Psoas muscle (tissue), 8 donors: ENCODE results near the gene FUT3. TPM values are rescaled to one million over a fixed set of nuclear protein-coding genes. Genes with fewer than 3 reads are reported as not detected.

Experiments used
- ATAC-seq, 4 donors: fragments of 200-7000 bp; cut with Tn5 transposase; one replicate each; pipeline ENCODE4 v1.9.1; 2020; ENCODE audit warnings: moderate library complexity in 3 of 4, mild to moderate bottlenecking in 2 of 4
- DNase-seq, 2 donors: peaks; one replicate each; pipeline ENCODE4 v3.0.0-alpha.2; 2020
- H3K27ac ChIP-seq: fragments of 200-600 bp; one replicate; pipeline ENCODE4 v1.8.0; 2022
- H3K27me3 ChIP-seq, 3 donors: fragments of 200-600 bp in 1 of 3; one replicate each; pipeline versions ENCODE4 v1.6.1 to v1.8.0; 2013 to 2022; ENCODE audit warnings: low read length in 2 of 3, mild to moderate bottlenecking in 2 of 3, moderate library complexity in 1 of 3; ENCODE audit not compliant: insufficient read depth in 3 of 3
- H3K36me3 ChIP-seq, 2 donors: fragments of 200-600 bp in 1 of 2; one replicate each; pipeline versions ENCODE4 v1.6.1 to v1.8.0; 2013 to 2022; ENCODE audit warnings: low read depth in 1 of 2, mild to moderate bottlenecking in 1 of 2, moderate library complexity in 1 of 2; ENCODE audit not compliant: insufficient read depth in 1 of 2
- H3K4me1 ChIP-seq: fragments of 200-600 bp; one replicate; pipeline ENCODE4 v1.8.0; 2022
- H3K4me3 ChIP-seq: fragments of 200-600 bp; one replicate; pipeline ENCODE4 v1.8.0; 2022; ENCODE audit warnings: mild to moderate bottlenecking
- H3K9me3 ChIP-seq: fragments of 200-600 bp; one replicate; pipeline ENCODE4 v1.8.0; 2022
- CTCF ChIP-seq: fragments of 200-600 bp; IDR thresholded peaks from one replicate; pipeline ENCODE4 v1.8.0; 2022; ENCODE audit warnings: antibody characterized with exemption
- WGBS, 3 donors: extraction: QIAGEN DNeasy Blood & Tissue Kit; methylation state at CpG; one replicate each; pipeline versions ENCODE4 v1.1.6 to v1.1.7; 2013; 5-methylcytosine and 5-hydroxymethylcytosine counted together
- intact Hi-C, 2 donors: fragments of 100-400 bp; cut with DNase I; formaldehyde crosslinking; loops; one replicate each; pipeline versions ENCODE4 v1.11.0 to v1.14.2; 2022
- polyA plus RNA-seq, 3 donors: library from polyadenylated mRNA; stranded (reverse); fragments of 200-250 nt; gene quantifications; one replicate each; pipeline ENCODE4 v1.2.3, GENCODE V29; 2013
- total RNA-seq, 4 donors: library from RNA; stranded (reverse); fragmentation: NEBNext Ultra II Directional in 2 of 4; extraction: Animal tissue kit (Norgen Biotek cat#: 25700) in 2 of 4; gene quantifications; one replicate each; pipeline versions ENCODE4 v1.2.1 to v1.2.4, GENCODE V29; 2021 to 2023
- donor health status: healthy with polysubstance abuse.
- donor health status: DM: no; HTN: no; CAD: no; lungs with moderate emphysema.
- donor health status: Bipolar disorder and iron deficiency.
- donor health status: healthy.
- donor health status: DM: yes; HTN: yes; CAD: no.
- donor health status: DM: no; HTN: no; CAD: no.
- donor health status: DM: no; HTN: no; CAD: no.
- donor health status: DM: yes; HTN: yes; CAD: no.

FUT3 gene
- total and polyA plus RNA-seq, 7 donors: 0.03 to 0.19 TPM; not detected in 5

- no peaks in the 10 kb centered on the region for H3K36me3 ChIP-seq
- H3K27ac ChIP-seq: no peak overlapping the region
- H3K4me1 ChIP-seq: no peaks in the 10 kb centered on the region
- TF ChIP-seq CTCF: no peak
- 76 to 80% (median 78%) methylated on average over 26 to 31 of the region's 31 CpGs for WGBS, 3 donors
- intact Hi-C loops: no loop called here
- no peak for DNase-seq
- H3K4me3 ChIP-seq: no peak overlapping the region
- peaks cover 0 to 7% (median 4%) of the 10 kb centered on the region in 3 donors for H3K27me3 ChIP-seq
- no peak for ATAC-seq
- H3K9me3 ChIP-seq: no peaks in the 10 kb centered on the region
Observed at GRCh38 chr19:5867201-5868136, 16.2 kb upstream of the FUT3 start.

DNA sequence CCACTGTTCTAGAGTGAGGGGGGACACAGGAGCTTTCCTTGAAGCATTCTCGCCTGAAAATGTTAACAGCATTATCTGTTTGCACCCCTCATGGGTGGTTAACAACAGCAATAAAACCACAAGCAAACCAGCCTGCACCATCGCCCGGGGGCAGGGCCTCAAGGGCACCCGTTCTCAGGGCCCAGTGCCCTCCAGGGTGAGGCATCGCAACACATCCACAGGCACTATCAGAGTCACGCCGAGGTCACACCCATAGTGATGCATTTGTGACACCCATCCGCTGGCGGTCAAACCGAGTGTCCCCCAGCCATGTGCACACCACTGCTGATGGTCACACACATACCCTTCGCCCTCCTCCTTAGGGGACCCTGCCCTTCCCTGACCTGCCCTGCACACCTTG, 14.5 kb upstream of the FUT3 start:
- Histone ChIP-seq H3K4me3 (no peak overlapping the region), H3K4me1 (no peaks in the 10 kb centered on the region), H3K27me3 (peaks cover 0 to 7% (median 4%) of the 10 kb centered on the region in 3 donors), H3K9me3 (no peaks in the 10 kb centered on the region), H3K36me3 (no peaks in the 10 kb centered on the region), H3K27ac (no peak overlapping the region)
- DNase-seq (no peak), ATAC-seq (no peak)
- no peak for TF ChIP-seq CTCF
- 72 to 83% (median 75%) methylated on average over 10 to 11 of the region's 11 CpGs for WGBS, 3 donors
- intact Hi-C loops: no loop called here

- intact Hi-C loops: no loop called here
- no peak for TF ChIP-seq CTCF
- H3K36me3 ChIP-seq: no peaks in the 10 kb centered on the region
- H3K4me3 ChIP-seq: no peak overlapping the region
- DNase-seq (no peak), ATAC-seq (no peak)
- H3K9me3 ChIP-seq: no peaks in the 10 kb centered on the region
- no peaks in the 10 kb centered on the region for H3K4me1 ChIP-seq
- H3K27me3 ChIP-seq: peaks cover 0 to 7% (median 7%) of the 10 kb centered on the region in 3 donors
- 71 to 75% (median 73%) methylated on average over 12 to 14 of the region's 14 CpGs for WGBS, 3 donors
- no peak overlapping the region for H3K27ac ChIP-seq
Observed at GRCh38 chr19:5864725-5865486, 13.7 kb upstream of the FUT3 start.

DNA sequence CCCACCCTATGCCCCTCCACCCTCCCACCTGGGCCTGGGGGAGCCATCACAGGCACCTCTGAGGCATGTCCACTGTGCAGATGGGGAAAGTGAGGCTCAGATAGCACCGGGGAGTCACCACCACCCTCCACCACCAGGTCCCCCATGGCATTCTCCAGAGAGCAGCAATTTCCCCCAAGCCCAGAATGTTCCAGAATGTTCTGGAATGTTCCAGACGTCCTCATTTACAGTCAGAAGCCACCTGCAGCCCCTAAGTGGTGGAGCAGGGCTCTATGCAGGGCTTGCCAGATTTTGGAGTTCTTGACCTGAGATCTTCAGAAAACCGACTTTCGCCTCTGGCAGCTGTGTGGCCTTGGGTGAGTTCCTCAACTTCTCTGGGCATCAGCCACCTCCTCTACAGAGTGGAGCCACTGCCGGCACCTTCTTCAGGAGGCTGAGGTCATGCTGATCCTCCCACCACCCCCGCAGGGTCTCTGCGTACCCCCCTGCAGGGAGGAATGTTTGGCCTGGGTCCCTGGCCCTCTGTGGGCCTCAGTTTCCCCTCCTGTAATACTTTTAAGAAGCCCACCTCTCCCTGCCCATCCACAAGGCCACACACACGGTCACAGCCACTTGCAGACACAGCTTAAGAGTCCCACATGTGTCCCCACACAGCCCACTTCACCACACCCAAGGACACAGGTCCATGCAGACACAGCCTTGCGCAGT, 12.9 kb upstream of the FUT3 start:
- no peak for TF ChIP-seq CTCF
- 70 to 76% (median 71%) methylated on average over 9 of the region's 9 CpGs for WGBS, 3 donors
- no peak for ATAC-seq

More for the DNA sequence above, 12.9 kb upstream of the FUT3 start:
- peaks cover 0 to 7% (median 7%) of the 10 kb centered on the region in 3 donors for H3K27me3 ChIP-seq
- H3K9me3 ChIP-seq: no peaks in the 10 kb centered on the region
- intact Hi-C loops: no loop called here
- no peaks in the 10 kb centered on the region for H3K36me3 ChIP-seq
- H3K27ac ChIP-seq: no peak overlapping the region
- no peak overlapping the region for H3K4me3 ChIP-seq
- no peaks in the 10 kb centered on the region for H3K4me1 ChIP-seq
- DNase-seq: no peak
